Tongue (tissue), 2 donors: ENCODE measurements around the gene DNAH11. TPM values are rescaled to one million over a fixed set of nuclear protein-coding genes. Genes with fewer than 3 reads are reported as not detected.
A peak's percentile ranks its signal among the peaks of the same experiment; 100 is the strongest.

Experiments used
- DNase-seq: peaks from one replicate; pipeline ENCODE4 v3.0.0-alpha.2; 2015
- total RNA-seq: library from RNA; depleted of rRNA; stranded (reverse); fragments of >200 nt; gene quantifications from one replicate; pipeline ENCODE4 v1.2.3, GENCODE V29; 2014

DNAH11 gene
- total RNA-seq, 1 donor from 2014 or later: 1.8 TPM

DNA sequence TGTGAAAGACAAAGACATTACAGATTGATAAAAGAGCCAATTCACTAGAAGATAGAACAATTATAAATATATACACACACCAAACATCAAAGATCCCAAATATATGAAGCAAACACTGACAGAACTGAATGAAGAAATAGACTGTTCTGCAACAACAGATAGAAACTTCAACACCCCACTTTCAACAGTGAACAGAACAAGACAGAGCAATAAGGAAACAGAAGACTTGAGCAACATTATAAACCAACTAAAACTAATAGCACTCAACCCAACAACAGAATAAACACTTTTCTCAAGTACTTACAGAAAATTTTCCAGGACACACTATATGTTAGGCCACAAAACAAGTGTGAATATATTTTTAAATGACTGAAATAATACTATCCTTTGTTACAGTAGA lies 392.0 kb downstream of the DNAH11 start:
- no peak for DNase-seq

DNA sequence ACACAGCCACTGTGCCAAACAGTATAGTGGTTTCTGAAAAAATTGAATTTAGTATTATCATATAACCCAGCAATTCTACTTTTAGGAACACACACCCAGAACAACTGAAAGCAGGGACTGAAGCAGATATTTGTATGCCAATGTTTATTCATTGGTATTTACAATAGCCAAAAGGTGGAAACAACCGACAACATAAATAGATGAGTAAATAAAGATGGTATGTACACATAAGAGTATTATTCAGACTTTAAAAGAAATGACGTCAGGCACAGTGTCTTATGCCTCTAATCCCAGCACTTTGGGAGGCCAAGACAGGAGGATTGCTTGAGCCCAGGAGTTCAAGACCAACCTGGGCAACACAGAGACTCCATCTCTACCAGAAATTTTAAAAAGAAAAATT lies 395.6 kb downstream of the DNAH11 start:
- DNase-seq: no peak

DNA sequence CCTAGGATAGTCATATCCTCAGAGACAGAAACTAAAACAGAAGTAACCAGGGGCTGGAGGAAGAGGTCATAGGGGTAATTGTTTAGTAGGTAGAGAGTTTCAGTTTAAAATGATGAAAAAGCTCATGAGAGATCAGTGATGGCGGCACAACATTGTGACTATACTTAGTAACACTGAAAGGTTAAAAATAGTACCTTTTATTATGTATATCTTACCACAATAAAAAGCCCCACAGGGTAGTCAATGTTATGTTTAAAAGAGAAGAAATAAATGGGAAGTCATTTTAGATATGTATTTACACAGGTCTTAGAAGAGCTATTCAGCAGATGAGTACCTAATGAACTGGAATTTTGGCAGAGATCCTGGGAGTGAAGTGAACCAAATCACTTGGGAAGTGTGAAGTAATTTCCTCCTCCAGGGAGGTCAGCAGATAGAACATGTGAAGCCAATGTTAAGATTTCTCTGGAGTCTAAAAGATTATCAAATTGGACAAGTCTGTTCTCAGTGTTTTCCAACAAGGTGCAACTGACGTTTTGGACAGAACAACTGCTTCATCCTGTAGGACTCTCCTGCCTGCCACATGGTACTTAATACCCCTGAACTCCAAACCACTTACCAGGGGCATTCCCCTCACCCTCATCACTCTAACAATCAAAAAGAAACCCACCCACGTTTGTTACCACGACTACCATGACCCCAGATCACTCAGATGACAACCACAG lies 396.5 kb downstream of the DNAH11 start:
- peak; percentile 43 for DNase-seq

DNA sequence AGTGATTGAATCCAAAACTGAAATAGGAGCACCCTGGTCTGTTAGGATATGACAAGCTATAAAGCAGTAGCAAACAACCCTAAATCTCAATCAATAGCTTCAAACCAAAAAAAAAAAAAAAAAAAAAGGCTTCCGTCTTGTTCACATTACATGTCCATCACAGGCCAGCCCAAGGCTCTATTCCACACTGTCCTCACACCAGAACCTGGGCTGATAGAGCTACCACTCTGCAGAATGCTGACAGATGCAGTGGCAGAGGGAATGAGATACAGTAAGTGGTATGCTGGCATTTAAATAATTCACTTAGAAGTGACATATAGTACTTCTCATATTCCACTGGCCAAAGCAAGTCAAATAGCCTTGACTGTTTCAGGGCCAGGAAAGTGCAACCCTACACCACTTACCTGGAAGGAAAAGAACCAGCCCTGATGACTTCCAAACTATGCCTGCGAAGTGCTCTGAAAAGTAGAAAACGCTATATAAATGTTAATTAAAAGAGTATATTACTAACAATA lies 397.1 kb downstream of the DNAH11 start:
- no peak for DNase-seq

DNA sequence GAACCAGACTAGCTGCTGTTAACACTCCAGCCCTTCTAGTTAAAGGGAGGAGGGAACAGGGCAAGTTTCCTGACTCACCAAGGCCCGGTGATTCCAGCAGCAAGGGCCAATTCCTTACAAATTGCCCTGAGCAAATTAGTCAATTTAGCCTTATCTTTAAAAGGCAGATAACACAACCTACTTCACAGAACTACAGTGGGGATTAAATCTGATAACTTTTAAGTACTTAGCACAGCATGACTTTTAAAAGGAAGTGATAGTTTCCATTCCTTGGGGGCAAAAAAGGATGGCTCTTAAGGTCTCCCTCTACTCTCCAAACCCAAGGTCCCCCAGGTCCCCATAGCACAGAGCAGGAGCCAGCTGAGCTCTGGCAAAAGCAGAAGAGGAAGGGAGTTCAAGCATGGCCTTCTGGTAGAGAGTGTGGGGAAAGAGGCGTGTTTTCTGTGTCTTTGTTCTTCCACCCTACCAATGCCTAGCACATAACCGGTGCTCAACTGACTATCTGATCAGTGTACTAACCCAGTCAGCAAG lies 398.8 kb downstream of the DNAH11 start:
- no peak for DNase-seq

DNA sequence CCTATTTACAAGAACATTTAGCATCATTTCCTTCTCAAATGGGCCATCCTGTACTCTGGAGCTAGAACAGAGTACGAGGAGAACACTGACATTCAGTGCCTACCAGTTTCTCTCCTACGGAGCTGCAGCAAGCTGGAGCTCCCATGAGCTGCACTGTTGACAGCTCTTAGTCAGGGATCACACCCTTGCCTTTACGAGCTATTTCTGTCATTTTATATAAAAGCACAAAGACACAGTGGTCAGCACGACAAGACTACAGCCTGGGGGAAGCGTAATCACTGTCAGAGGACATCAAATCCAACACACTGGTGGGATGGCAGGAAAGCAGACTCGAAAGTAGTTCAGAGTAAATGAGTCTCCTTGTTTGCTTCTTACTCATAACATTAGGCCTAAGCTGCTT lies 400.1 kb downstream of the DNAH11 start:
- DNase-seq: no peak

DNA sequence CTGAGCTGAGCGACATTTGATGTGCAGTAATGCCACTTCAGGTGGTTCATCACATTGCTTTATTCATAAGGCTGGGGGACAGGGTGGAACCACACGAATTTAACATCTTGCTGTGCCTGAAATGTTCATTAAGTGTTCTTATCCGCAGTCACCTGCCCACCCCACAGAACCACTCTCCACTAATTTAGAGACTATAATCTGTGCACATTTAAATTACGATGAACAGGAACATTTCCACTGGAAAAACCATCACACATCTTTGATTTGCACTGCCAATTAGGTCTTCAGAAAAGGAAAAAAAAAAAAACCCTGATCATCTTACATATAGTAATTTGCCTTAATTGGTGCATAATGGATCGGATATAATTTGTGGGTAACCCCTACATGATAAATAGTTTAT lies 400.6 kb downstream of the DNAH11 start:
- no peak for DNase-seq

DNA sequence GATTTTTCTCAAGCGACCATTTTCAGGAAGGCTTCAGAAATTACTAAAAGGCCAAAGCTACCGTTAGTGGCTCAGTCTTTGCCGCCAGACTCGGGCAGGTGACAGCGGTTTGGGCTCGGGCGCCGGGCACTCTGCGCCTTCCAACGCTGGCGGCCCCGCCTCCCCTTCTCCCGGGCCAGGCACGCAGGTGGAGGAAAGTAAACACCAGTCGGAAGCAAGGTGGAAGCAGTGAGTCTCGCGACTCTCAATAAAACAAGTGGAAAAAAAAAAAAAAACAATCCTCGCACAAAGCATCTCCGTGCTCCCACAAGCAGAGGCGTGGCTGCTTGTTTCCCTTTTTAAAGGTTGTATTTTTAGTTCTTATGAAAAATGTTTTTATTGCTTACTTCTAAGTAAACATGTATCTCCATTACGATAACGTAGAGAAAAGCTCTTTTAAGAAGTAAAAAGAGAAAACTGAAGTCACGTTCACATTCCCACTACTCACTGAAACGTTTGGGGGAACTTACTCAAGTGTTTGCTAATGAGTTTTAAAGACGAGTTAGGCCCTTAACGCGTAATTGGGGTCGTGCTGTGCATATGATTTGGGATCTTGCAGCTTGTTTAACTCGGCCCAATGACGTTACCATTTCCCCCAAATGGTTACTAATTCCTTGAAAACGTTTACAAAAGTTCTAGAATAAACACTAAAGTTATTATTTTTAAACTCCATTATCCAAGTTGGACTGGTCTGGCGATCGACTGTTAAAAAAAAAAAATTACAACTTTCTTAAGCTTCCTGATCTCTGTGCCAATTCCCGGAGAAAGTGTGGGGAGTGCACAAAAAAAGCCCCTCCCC lies 402.0 kb downstream of the DNAH11 start:
- DNase-seq: peak; percentile 83

DNA sequence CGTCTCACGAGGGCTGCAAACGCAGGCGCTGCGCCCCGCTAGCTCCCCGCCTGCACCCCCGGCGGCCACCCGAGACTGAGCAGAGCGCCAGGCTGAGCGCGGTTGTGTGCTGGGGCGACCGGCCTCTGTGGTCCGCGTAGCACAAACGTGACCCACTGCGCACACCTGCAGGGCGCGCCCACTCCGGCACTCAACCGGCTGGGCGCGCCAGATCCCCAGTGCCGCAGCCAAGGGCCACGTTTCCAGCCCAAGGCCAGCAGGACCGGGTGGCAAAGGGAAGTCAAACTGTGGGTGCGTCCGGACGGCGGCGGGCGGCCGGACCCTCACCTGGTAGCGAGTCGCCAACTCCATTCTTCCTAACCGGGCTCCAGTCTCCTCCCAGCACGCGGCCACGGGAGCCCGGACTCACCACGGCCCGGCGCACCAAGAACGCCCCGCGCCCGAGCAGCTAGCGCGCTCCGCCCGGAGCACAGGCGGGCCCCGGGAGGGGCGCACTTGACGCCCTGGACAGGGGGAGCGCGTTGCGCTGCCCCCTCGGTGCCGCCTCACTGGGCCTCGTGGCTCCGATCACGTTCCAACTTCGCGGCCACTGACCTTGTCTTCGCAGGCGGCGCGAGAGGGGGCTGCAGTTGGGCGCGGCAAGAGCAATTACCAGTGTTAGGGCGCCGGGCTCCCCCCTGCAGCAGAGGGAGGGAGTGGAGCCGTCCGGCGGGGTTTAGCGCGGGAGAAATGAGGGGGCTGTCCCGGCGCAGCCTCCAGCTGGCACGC lies 402.8 kb downstream of the DNAH11 start, which contains the start of gene CDCA7L:
Gene CDCA7L (minus strand): TSS at position 446 of the 768 bp plus-strand sequence. CDS start 95 bp downstream, at position 351.
- DNase-seq: peak; percentile 90

DNA sequence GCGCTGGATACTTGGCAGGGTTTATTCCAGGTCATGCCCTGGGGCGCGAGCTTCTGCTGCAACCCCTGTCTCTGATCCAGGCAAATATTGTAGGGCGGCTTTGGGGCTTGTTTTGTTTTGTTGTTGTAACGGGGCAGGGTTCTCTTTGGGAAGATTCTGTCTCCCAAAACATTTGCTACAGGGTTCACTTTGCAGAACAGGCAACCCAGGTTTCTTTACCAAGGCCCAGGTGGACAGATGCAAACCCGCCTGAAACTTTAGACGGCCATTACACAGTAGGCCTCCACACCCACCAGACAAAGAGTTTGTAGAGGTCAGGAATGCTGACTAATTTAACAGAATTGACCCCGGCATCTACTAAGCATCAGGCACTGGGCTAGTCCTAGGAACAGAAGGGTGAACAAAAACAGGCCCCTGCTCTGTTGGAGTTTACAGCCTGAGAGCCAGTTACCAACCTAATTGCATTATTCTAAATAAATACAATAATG lies 403.4 kb downstream of the DNAH11 start:
- DNase-seq: no peak

DNA sequence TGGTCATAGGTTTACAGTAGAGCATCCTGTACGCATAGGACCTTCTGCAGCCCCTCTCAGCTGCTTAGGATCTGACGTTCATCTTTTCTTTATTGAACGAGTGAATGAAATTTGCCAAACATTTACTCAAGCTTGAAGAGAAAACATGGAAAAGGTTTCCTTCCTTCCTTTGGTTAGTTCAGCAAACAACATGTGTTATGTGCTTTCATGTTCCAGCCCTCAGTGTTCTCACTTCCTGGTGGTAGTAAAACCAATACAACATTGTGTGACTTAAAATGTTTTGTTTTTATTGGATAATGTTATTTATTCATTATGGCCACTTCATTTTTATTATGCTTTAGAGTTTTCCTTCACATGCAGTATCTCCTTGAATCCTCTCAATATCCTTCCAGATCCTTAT lies 404.2 kb downstream of the DNAH11 start:
- DNase-seq: no peak

DNA sequence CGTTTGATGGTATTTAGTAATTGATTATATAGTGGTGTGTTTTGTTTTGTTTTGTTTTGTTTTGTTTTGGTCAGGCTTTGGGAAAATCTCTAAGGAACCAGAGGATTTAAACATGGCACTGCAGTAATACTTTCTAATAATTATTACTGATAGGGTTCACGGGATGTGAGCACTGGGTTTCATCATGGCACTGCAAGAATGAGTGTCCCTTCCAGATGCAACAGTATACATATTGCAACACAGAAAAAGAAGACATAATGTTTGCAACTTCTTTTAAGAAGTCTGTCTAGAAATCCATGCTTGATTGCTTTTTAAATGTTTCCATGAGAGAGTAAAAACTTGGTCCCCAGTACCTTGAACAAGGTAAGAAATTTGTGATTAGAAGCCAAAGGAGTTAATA lies 405.1 kb downstream of the DNAH11 start:
- no peak for DNase-seq

DNA sequence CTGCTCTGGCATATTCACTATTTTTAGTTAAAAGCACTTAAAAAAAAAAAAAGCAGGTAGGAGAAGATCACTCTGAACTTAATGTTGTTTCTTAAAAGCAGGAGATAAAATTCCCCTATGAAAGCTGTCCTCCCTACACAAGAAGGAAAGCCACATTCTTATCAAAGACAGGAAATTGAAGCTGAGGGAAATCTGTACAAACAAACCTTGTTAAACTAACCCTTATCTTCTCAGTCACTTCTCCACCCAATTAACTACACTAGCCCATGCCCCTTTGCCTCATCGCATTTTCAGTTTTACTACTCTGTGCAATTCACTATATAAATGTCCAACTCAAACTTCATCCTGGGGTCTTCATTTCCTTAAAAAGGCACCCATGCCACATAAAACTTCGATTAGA lies 405.5 kb downstream of the DNAH11 start:
- no peak for DNase-seq

DNA sequence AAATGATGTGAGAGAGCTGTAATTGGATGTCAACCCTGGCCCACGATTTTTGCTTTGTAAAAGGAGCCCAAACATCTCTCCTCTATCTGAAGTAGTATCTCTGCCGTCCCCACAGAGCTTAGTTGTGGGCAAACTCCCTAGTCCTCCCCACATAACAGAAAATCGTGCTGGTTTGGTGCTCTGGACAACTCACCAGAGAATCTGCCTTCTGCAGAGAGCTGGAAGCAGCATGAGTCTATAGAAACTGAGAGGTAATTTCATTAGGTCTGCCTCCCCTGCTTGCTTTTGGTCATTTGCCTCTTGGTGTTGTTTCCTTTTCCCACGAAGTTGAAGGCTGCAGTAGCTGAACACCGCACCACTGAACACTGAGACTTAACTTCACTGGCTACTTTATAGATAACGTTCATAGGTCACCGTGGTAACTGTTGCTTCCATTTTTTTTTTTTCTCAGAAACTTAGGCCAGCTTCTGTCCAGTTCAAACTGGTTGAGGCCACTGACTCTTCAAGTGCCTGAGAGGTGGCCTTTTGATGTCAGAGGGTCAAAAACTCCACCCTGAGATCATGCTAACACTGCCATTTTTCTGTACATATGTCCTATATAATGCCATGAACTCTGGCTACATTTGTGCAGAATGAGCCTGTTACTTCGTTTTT lies 406.2 kb downstream of the DNAH11 start:
- no peak for DNase-seq

Other genes starting within 250 kb of the DNAH11 start
- gene SP4, start 115.0 kb upstream of the DNAH11 start, total RNA-seq: 13.4 TPM